K562 (cell line): ENCODE results near the gene ENDOU.

ENCODE experiments used
- CTCF ChIP-seq, 3 experiments: IDR thresholded peaks in 2 of 3; conservative IDR thresholded peaks in 1 of 3; 2 replicates each; pipeline ENCODE4 v1.5.1; 2011 to 2012; ENCODE audit warnings: low read length in 3 of 3, mild to moderate bottlenecking in 3 of 3, control low read depth in 2 of 3, improper control_type of control experiment in 1 of 3, inconsistent platforms in 1 of 3, low read depth in 1 of 3, mixed read lengths in 1 of 3, moderate library complexity in 1 of 3; ENCODE audit not compliant: insufficient read depth in 2 of 3
- REST ChIP-seq, 2 experiments: fragments of 450-650 bp; formaldehyde crosslinking in 1 of 2; IDR thresholded peaks; 2 replicates each; pipeline versions ENCODE4 v1.4.0 to v1.6.1; 2014 to 2020; ENCODE audit warnings: mild to moderate bottlenecking in 2 of 2, borderline replicate concordance in 1 of 2, low read depth in 1 of 2
- ZNF124 ChIP-seq: sonication (generic); formaldehyde crosslinking; IDR thresholded peaks from 2 replicates; pipeline ENCODE4 v1.8.1; 2022; ENCODE audit warnings: missing genetic modification reagents
- ZNF785 ChIP-seq: fragments of 250-450 bp; sonication (Bioruptor Pico); IDR thresholded peaks from 2 replicates; pipeline ENCODE4 v1.4.0; 2020; ENCODE audit warnings: mild to moderate bottlenecking

DNA sequence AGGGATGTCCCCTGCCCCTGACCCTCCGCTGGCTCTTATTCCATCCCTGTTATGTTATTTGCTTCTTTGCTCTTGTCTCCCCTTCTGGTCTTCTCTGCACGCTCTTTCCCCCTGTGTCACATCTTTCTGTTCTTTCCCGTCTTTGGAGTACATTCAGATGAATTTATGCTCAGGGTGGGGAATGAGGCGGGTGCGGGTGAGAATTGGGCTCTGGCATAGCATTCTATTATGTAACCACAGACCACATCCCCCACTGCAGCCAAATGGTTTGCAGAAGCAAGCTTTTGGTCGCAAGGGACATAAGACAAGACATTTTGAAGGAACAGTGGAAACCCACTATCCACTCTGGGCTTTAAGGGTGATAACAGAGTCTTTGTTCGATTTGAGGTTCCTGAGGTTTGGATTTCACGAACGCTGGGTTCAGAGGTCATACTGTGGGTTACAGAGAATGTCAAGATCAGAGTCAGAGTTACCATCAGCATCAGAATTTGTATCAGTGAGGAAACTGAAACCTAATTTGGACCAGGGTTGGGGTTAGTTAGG, 3.8 kb downstream of the ENDOU start:
- no peak for TF ChIP-seq CTCF (IDR thresholded peaks at IDR 0.05 in 2 of 3, conservative IDR thresholded peaks at IDR 0.05 in 1 of 3; ENCODE audit: insufficient read depth in 2 of 3, low read depth in 1 of 3, low read length in 3 of 3)
- TF ChIP-seq ZNF124 (CRISPR knock-in tag) = no peak
- TF ChIP-seq REST (IDR thresholded peaks at IDR 0.05; ENCODE audit: borderline replicate concordance) = no peak
- TF ChIP-seq REST (CRISPR knock-in tag; IDR thresholded peaks at IDR 0.05; ENCODE audit: low read depth) = no peak
- no peak for TF ChIP-seq ZNF785 (CRISPR knock-in tag)
